ENCODE results near the gene WARS2. TPM values are rescaled to one million over a fixed set of nuclear protein-coding genes. Genes with fewer than 3 reads are reported as not detected.

Gene WARS2
- total and polyA plus RNA-seq, 2 of the 8 experiments (the other 6 are each of a cell fraction or from before 2014, with no cell fraction given), result 4.3 to 12.9 TPM

GRCh38 chr1:119012383-119012782 is 128.1 kb downstream of the WARS2 start (continued):
- no peak for TF ChIP-seq CHD7 (IDR thresholded peaks at IDR 0.05; ENCODE audit: insufficient replicate concordance, low read length)
- TF ChIP-seq POU5F1 (IDR thresholded peaks at IDR 0.05; ENCODE audit: low read depth, low read length), result no peak
- TF ChIP-seq TEAD4 (IDR thresholded peaks at IDR 0.05; ENCODE audit: low read depth, low read length), result no peak
- TF ChIP-seq JUN (IDR thresholded peaks at IDR 0.05; ENCODE audit: low read depth, low read length), result no peak
- no peak for TF ChIP-seq PHF8 (conservative IDR thresholded peaks at IDR 0.05; ENCODE audit: low read depth, low read length)
- no peak for TF ChIP-seq NANOG (IDR thresholded peaks at IDR 0.05; ENCODE audit: insufficient read depth, low read depth, low read length, poor library complexity, severe bottlenecking)
- no peak for TF ChIP-seq KDM4A (IDR thresholded peaks at IDR 0.05; ENCODE audit: low read depth, low read length, severe bottlenecking)
- TF ChIP-seq ATF2 (IDR thresholded peaks at IDR 0.05; ENCODE audit: low read length), result no peak
- no peak for TF ChIP-seq SIX5 (IDR thresholded peaks at IDR 0.05; ENCODE audit: low read depth, low read length)
- no peak for TF ChIP-seq RBBP5 (IDR thresholded peaks at IDR 0.05; ENCODE audit: borderline replicate concordance, low read depth, low read length)

Data from H1 (cell line).